Measurements from ENCODE around the gene PCID2. TPM values are rescaled to one million over a fixed set of nuclear protein-coding genes. Genes with fewer than 3 reads are reported as not detected.

Gene PCID2
- total and polyA plus RNA-seq, 2 of the 13 experiments (the other 11 are each of a cell fraction or from before 2014, with no cell fraction given) = 65.0 to 111 TPM

DNA sequence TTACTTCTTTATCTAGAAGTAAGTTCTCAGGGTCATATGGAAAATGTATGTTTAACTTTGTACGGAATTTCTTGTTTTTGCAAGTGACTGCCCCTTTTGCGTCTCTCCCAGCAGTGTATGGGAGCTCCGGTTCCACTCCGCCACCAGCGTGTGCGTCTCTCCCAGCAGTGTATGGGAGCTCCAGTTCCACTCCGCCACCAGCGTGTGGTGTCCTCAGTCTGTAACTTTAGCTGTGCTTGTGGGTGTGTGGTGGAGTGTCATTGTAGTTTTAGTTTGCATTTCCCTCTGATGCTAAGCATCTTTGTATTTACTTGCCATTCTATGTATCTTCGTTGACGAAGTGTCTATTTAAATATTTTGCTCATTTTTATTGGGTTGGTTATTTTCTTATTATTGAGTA lies 3.3 kb upstream of the PCID2 start (continued):
- no peak for TF ChIP-seq TEAD2 (CRISPR knock-in tag; IDR thresholded peaks at IDR 0.05)
- TF ChIP-seq MXD4 (CRISPR knock-in tag; IDR thresholded peaks at IDR 0.05) = no peak
- TF ChIP-seq, protein P1, sequence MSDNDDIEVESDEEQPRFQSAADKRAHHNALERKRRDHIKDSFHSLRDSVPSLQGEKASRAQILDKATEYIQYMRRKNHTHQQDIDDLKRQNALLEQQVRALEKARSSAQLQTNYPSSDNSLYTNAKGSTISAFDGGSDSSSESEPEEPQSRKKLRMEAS (IDR thresholded peaks at IDR 0.05) = no peak
- TF ChIP-seq, protein P2, sequence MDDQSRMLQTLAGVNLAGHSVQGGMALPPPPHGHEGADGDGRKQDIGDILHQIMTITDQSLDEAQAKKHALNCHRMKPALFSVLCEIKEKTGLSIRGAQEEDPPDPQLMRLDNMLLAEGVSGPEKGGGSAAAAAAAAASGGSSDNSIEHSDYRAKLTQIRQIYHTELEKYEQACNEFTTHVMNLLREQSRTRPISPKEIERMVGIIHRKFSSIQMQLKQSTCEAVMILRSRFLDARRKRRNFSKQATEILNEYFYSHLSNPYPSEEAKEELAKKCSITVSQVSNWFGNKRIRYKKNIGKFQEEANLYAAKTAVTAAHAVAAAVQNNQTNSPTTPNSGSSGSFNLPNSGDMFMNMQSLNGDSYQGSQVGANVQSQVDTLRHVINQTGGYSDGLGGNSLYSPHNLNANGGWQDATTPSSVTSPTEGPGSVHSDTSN (CRISPR knock-in tag; IDR thresholded peaks at IDR 0.05; ENCODE audit: borderline replicate concordance) = no peak
- no peak for TF ChIP-seq ZNF383 (CRISPR knock-in tag; IDR thresholded peaks at IDR 0.05; ENCODE audit: borderline replicate concordance)
- TF ChIP-seq, protein P3, sequence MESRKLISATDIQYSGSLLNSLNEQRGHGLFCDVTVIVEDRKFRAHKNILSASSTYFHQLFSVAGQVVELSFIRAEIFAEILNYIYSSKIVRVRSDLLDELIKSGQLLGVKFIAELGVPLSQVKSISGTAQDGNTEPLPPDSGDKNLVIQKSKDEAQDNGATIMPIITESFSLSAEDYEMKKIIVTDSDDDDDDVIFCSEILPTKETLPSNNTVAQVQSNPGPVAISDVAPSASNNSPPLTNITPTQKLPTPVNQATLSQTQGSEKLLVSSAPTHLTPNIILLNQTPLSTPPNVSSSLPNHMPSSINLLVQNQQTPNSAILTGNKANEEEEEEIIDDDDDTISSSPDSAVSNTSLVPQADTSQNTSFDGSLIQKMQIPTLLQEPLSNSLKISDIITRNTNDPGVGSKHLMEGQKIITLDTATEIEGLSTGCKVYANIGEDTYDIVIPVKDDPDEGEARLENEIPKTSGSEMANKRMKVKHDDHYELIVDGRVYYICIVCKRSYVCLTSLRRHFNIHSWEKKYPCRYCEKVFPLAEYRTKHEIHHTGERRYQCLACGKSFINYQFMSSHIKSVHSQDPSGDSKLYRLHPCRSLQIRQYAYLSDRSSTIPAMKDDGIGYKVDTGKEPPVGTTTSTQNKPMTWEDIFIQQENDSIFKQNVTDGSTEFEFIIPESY (CRISPR knock-in tag; IDR thresholded peaks at IDR 0.05) = peak; percentile 100
- no peak for TF ChIP-seq HNRNPLL (IDR thresholded peaks at IDR 0.05; ENCODE audit: low read depth, low read length, poor library complexity, severe bottlenecking)
- TF ChIP-seq, protein P4, sequence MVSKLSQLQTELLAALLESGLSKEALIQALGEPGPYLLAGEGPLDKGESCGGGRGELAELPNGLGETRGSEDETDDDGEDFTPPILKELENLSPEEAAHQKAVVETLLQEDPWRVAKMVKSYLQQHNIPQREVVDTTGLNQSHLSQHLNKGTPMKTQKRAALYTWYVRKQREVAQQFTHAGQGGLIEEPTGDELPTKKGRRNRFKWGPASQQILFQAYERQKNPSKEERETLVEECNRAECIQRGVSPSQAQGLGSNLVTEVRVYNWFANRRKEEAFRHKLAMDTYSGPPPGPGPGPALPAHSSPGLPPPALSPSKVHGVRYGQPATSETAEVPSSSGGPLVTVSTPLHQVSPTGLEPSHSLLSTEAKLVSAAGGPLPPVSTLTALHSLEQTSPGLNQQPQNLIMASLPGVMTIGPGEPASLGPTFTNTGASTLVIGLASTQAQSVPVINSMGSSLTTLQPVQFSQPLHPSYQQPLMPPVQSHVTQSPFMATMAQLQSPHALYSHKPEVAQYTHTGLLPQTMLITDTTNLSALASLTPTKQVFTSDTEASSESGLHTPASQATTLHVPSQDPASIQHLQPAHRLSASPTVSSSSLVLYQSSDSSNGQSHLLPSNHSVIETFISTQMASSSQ (IDR thresholded peaks at IDR 0.05; ENCODE audit: low read depth) = no peak
- TF ChIP-seq, protein P4 (CRISPR knock-in tag; IDR thresholded peaks at IDR 0.05; ENCODE audit: borderline replicate concordance) = no peak
- TF ChIP-seq, protein P5, sequence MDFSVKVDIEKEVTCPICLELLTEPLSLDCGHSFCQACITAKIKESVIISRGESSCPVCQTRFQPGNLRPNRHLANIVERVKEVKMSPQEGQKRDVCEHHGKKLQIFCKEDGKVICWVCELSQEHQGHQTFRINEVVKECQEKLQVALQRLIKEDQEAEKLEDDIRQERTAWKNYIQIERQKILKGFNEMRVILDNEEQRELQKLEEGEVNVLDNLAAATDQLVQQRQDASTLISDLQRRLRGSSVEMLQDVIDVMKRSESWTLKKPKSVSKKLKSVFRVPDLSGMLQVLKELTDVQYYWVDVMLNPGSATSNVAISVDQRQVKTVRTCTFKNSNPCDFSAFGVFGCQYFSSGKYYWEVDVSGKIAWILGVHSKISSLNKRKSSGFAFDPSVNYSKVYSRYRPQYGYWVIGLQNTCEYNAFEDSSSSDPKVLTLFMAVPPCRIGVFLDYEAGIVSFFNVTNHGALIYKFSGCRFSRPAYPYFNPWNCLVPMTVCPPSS (IDR thresholded peaks at IDR 0.05) = no peak
- TF ChIP-seq LCORL (IDR thresholded peaks at IDR 0.05) = no peak
- no peak for TF ChIP-seq LCORL (CRISPR knock-in tag; IDR thresholded peaks at IDR 0.05)
- TF ChIP-seq NONO (IDR thresholded peaks at IDR 0.05) = no peak
- no peak for TF ChIP-seq NONO (CRISPR knock-in tag; conservative IDR thresholded peaks at IDR 0.05)
- TF ChIP-seq ZNF3 (CRISPR knock-in tag; IDR thresholded peaks at IDR 0.05) = no peak
- TF ChIP-seq, protein P6, sequence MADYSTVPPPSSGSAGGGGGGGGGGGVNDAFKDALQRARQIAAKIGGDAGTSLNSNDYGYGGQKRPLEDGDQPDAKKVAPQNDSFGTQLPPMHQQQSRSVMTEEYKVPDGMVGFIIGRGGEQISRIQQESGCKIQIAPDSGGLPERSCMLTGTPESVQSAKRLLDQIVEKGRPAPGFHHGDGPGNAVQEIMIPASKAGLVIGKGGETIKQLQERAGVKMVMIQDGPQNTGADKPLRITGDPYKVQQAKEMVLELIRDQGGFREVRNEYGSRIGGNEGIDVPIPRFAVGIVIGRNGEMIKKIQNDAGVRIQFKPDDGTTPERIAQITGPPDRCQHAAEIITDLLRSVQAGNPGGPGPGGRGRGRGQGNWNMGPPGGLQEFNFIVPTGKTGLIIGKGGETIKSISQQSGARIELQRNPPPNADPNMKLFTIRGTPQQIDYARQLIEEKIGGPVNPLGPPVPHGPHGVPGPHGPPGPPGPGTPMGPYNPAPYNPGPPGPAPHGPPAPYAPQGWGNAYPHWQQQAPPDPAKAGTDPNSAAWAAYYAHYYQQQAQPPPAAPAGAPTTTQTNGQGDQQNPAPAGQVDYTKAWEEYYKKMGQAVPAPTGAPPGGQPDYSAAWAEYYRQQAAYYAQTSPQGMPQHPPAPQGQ (CRISPR knock-in tag; IDR thresholded peaks at IDR 0.05; ENCODE audit: borderline replicate concordance) = no peak
- no peak for TF ChIP-seq ZBTB3 (CRISPR knock-in tag; IDR thresholded peaks at IDR 0.05; ENCODE audit: borderline replicate concordance, low read depth)
- no peak for TF ChIP-seq MYC (CRISPR knock-in tag; IDR thresholded peaks at IDR 0.05; ENCODE audit: borderline replicate concordance)
- TF ChIP-seq, protein P7, sequence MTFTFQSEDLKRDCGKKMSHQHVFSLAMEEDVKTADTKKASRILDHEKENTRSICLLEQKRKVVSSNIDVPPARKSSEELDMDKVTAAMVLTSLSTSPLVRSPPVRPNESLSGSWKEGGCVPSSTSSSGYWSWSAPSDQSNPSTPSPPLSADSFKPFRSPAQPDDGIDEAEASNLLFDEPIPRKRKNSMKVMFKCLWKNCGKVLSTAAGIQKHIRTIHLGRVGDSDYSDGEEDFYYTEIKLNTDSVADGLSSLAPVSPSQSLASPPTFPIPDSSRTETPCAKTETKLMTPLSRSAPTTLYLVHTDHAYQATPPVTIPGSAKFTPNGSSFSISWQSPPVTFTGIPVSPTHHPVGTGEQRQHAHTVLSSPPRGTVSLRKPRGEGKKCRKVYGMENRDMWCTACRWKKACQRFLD (CRISPR knock-in tag; IDR thresholded peaks at IDR 0.05; ENCODE audit: borderline replicate concordance) = no peak

All from HepG2 (cell line).